Measurements from ENCODE around the gene TRAM2. TPM values are rescaled to one million over a fixed set of nuclear protein-coding genes. Genes with fewer than 3 reads are reported as not detected.
A peak's percentile ranks its signal among the peaks of the same experiment; 100 is the strongest.

The TRAM2 gene
- total RNA-seq, 1 experiment from 2014 or later: 17.7 TPM

- peaks cover 9% of the 10 kb centered on the region; the same call in 1 of the 2 replicates for H3K36me3 ChIP-seq (ENCODE audit: low read depth, low read length)
- H3K27ac ChIP-seq (ENCODE audit: low read length): no peak overlapping the region
- no peak for TF ChIP-seq CTCF (conservative IDR thresholded peaks at IDR 0.05; ENCODE audit: low read depth, low read length)
- TF ChIP-seq EZH2 (IDR thresholded peaks at IDR 0.05; ENCODE audit: low read length, unreplicated experiment): no peak
- no peak for TF ChIP-seq EZH2phosphoT487 (IDR thresholded peaks at IDR 0.05; ENCODE audit: borderline replicate concordance, low read length)
- H3K4me2 ChIP-seq (ENCODE audit: low read length): no peak overlapping the region
- H3K79me2 ChIP-seq (ENCODE audit: low read length): no peaks in the 10 kb centered on the region
- no peaks in the 10 kb centered on the region for H3F3A ChIP-seq (ENCODE audit: low read length, unreplicated experiment)
- H3K4me1 ChIP-seq (ENCODE audit: insufficient read depth, low read length): peaks cover 16% of the 10 kb centered on the region
- BruUV-seq (replicated peaks): no TSS peak
- no peak for DNase-seq
- H2AFZ ChIP-seq (ENCODE audit: low read length): no peak overlapping the region
- intact Hi-C loops (cut with micrococcal nuclease): no loop called here
- CTCF ChIA-PET: no interaction called here
- H4K20me1 ChIP-seq (ENCODE audit: low read length): no peaks in the 10 kb centered on the region
- ATAC-seq: no peak
- no peaks in the 10 kb centered on the region for H3K27me3 ChIP-seq (ENCODE audit: low read length)
- no peaks in the 10 kb centered on the region for H3K9me3 ChIP-seq (ENCODE audit: low read length)
- no peak overlapping the region for H3K4me3 ChIP-seq (ENCODE audit: low read length)
- no peak overlapping the region for H3K9ac ChIP-seq (ENCODE audit: low read length)
- H3K9me2 ChIP-seq (replicated peaks; ENCODE audit: low read length): no peaks in the 10 kb centered on the region
- POLR2A ChIA-PET (ENCODE audit: unreplicated experiment): no interaction called here
These were observed 77.8 kb downstream of the TRAM2 start for GRCh38 chr6:52499026-52499425.

- Histone ChIP-seq H3K4me2 (ENCODE audit: low read length) (no peak overlapping the region), H3K4me1 (ENCODE audit: insufficient read depth, low read length) (peaks cover 15% of the 10 kb centered on the region), H3F3A (ENCODE audit: low read length, unreplicated experiment) (no peaks in the 10 kb centered on the region), H3K9ac (ENCODE audit: low read length) (no peak overlapping the region), H3K79me2 (ENCODE audit: low read length) (no peaks in the 10 kb centered on the region), H3K27me3 (ENCODE audit: low read length) (no peaks in the 10 kb centered on the region), H3K9me2 (replicated peaks; ENCODE audit: low read length) (no peaks in the 10 kb centered on the region), H3K4me3 (ENCODE audit: low read length) (no peak overlapping the region), H3K9me3 (ENCODE audit: low read length) (no peaks in the 10 kb centered on the region), H3K36me3 (ENCODE audit: low read depth, low read length) (peaks cover 9% of the 10 kb centered on the region; the same call in 1 of the 2 replicates), H4K20me1 (ENCODE audit: low read length) (no peaks in the 10 kb centered on the region), H3K27ac (ENCODE audit: low read length) (no peak overlapping the region), H2AFZ (ENCODE audit: low read length) (no peak overlapping the region)
- no peak for TF ChIP-seq EZH2 (IDR thresholded peaks at IDR 0.05; ENCODE audit: low read length, unreplicated experiment)
- no peak for TF ChIP-seq CTCF (conservative IDR thresholded peaks at IDR 0.05; ENCODE audit: low read depth, low read length)
- no peak for TF ChIP-seq EZH2phosphoT487 (IDR thresholded peaks at IDR 0.05; ENCODE audit: borderline replicate concordance, low read length)
- DNase-seq (no peak), ATAC-seq (no peak)
- POLR2A ChIA-PET (ENCODE audit: unreplicated experiment): no interaction called here
- no TSS peak for BruUV-seq (replicated peaks)
- CTCF ChIA-PET: no interaction called here
- intact Hi-C loops (cut with micrococcal nuclease): no loop called here
These were observed 78.3 kb downstream of the TRAM2 start for GRCh38 chr6:52498538-52499017.

- Histone ChIP-seq H3K9ac (ENCODE audit: low read length) (no peak overlapping the region), H3K9me2 (replicated peaks; ENCODE audit: low read length) (no peaks in the 10 kb centered on the region), H3K27ac (ENCODE audit: low read length) (no peak overlapping the region), H3K79me2 (ENCODE audit: low read length) (no peaks in the 10 kb centered on the region), H3F3A (ENCODE audit: low read length, unreplicated experiment) (no peaks in the 10 kb centered on the region), H3K27me3 (ENCODE audit: low read length) (no peaks in the 10 kb centered on the region), H3K4me2 (ENCODE audit: low read length) (no peak overlapping the region), H3K36me3 (ENCODE audit: low read depth, low read length) (peaks cover 9% of the 10 kb centered on the region; the same call in 1 of the 2 replicates), H3K9me3 (ENCODE audit: low read length) (no peaks in the 10 kb centered on the region), H3K4me1 (ENCODE audit: insufficient read depth, low read length) (peaks cover 7% of the 10 kb centered on the region), H4K20me1 (ENCODE audit: low read length) (no peaks in the 10 kb centered on the region), H2AFZ (ENCODE audit: low read length) (no peak overlapping the region), H3K4me3 (ENCODE audit: low read length) (no peak overlapping the region)
- DNase-seq (no peak), ATAC-seq (no peak)
- ChIA-PET POLR2A (ENCODE audit: unreplicated experiment) (no interaction called here), CTCF (no interaction called here)
- TF ChIP-seq EZH2phosphoT487 (IDR thresholded peaks at IDR 0.05; ENCODE audit: borderline replicate concordance, low read length): no peak
- no peak for TF ChIP-seq EZH2 (IDR thresholded peaks at IDR 0.05; ENCODE audit: low read length, unreplicated experiment)
- no peak for TF ChIP-seq CTCF (conservative IDR thresholded peaks at IDR 0.05; ENCODE audit: low read depth, low read length)
- intact Hi-C loops (cut with micrococcal nuclease): no loop called here
- TSS peak; percentile 4 for BruUV-seq (replicated peaks)
These were observed 79.0 kb downstream of the TRAM2 start for GRCh38 chr6:52497652-52498408.

Measured in PC-3 (cell line).